Transverse colon (tissue), 4 donors: ENCODE data around the gene PPM1B. TPM values are rescaled to one million over a fixed set of nuclear protein-coding genes. Genes with fewer than 3 reads are reported as not detected.

ENCODE experiments used
- DNase-seq: peaks from one replicate; pipeline ENCODE4 v3.0.0-alpha.2; 2019
- H3K27ac ChIP-seq, 4 donors: fragments of 200-600 bp; sonication (generic); 2 replicates each; pipeline ENCODE4 v1.5.1; 2016 to 2018; ENCODE audit warnings: inconsistent platforms in 4 of 4
- H3K27me3 ChIP-seq: fragments of 200-600 bp; sonication (generic); 2 replicates; pipeline ENCODE4 v1.5.1; 2017; ENCODE audit warnings: inconsistent platforms
- H3K36me3 ChIP-seq, 4 donors: fragments of 200-600 bp; sonication (generic); 2 replicates each; pipeline ENCODE4 v1.5.1; 2017 to 2019; ENCODE audit warnings: inconsistent platforms in 4 of 4
- H3K4me1 ChIP-seq, 4 donors: fragments of 200-600 bp; sonication (generic); 2 replicates each; pipeline ENCODE4 v1.5.1; 2017 to 2020; ENCODE audit warnings: inconsistent platforms in 4 of 4
- H3K4me3 ChIP-seq, 4 donors: fragments of 200-600 bp; sonication (generic); 1 replicate in 1 of 4; 2 replicates in 3 of 4; pipeline versions ENCODE4 v1.5.1 to v1.6.1; 2017 to 2019; ENCODE audit warnings: inconsistent platforms in 4 of 4
- H3K9me3 ChIP-seq, 2 donors: fragments of 200-600 bp; sonication (generic); 2 replicates each; pipeline ENCODE4 v1.5.1; 2017 to 2019; ENCODE audit warnings: inconsistent platforms in 2 of 2
- CTCF ChIP-seq, 5 experiments: fragments of 200-600 bp in 3 of 5; fragments of 450-650 bp in 2 of 5; sonication (generic) in 3 of 5; IDR thresholded peaks; 1 replicate in 2 of 5; 2 replicates in 3 of 5; pipeline ENCODE4 v1.5.1; 2016 to 2017; ENCODE audit warnings: antibody characterized with exemption in 5 of 5, inconsistent platforms in 3 of 5, mild to moderate bottlenecking in 2 of 5, moderate library complexity in 1 of 5
- EP300 ChIP-seq: sonication (generic); formaldehyde crosslinking; IDR thresholded peaks from one replicate; pipeline ENCODE4 v1.6.1; 2017; ENCODE audit warnings: antibody characterized with exemption, low read depth
- POLR2A ChIP-seq: fragments of 450-650 bp; IDR thresholded peaks from one replicate; pipeline ENCODE4 v1.6.1; 2016; ENCODE audit warnings: antibody characterized with exemption, mild to moderate bottlenecking, moderate library complexity
- POLR2AphosphoS5 ChIP-seq, 3 donors: sonication (generic); formaldehyde crosslinking; IDR thresholded peaks; one replicate each; pipeline ENCODE4 v1.6.1; 2016; ENCODE audit warnings: antibody characterized with exemption in 3 of 3
- WGBS, 2 donors: methylation state at CpG; one replicate each; pipeline ENCODE4 v1.1.5; 2018; ENCODE audit warnings: low coverage in 1 of 2; 5-methylcytosine and 5-hydroxymethylcytosine counted together
- in situ Hi-C, 4 donors: fragments of 200-750 bp; cut with MboI; loops; one replicate each; pipeline versions ENCODE4 v1.15.0 to v1.15.1; 2017; ENCODE audit warnings: low sequenced_read_pairs in 3 of 4, low pct_ligation_motif_present in 1 of 4, low pct_unique_long_range_greater_than_20kb in 1 of 4
- intact Hi-C: fragments of 100-400 bp; cut with DNase I; formaldehyde crosslinking; loops from one replicate; pipeline ENCODE4 v1.15.1; 2023; ENCODE audit warnings: low total_unique reads
- total RNA-seq, 4 donors: library from RNA; depleted of rRNA; stranded (reverse); fragments of >200 nt; gene quantifications; one replicate each; pipeline ENCODE4 v1.1.0, GENCODE V29; 2016

The PPM1B gene
- total RNA-seq, 4 donors from 2014 or later, result 23.7 to 108 (median 67.0) TPM

GRCh38 chr2:44155666-44156446, 12.8 kb upstream of the PPM1B start:
- no peak for DNase-seq
- 88 to 93% methylated on average over 5 of the region's 5 CpGs for WGBS, 2 donors
- intact Hi-C loops (no loop called here), in situ Hi-C loops (no loop called here)
- H3K9me3 ChIP-seq, result no peaks in the 10 kb centered on the region
- H3K27me3 ChIP-seq, result no peaks in the 10 kb centered on the region
- no peaks in the 10 kb centered on the region for H3K4me1 ChIP-seq
- no peak overlapping the region for H3K27ac ChIP-seq
- no peak overlapping the region for H3K4me3 ChIP-seq
- H3K36me3 ChIP-seq, result no peaks in the 10 kb centered on the region
- no peak for TF ChIP-seq POLR2AphosphoS5 (IDR thresholded peaks at IDR 0.05)
- no peak for TF ChIP-seq EP300
- TF ChIP-seq POLR2A, result no peak
- no peak for TF ChIP-seq CTCF (IDR thresholded peaks at IDR 0.05)

GRCh38 chr2:44163777-44164176, 4.9 kb upstream of the PPM1B start:
- DNase-seq, result no peak
- intact Hi-C loops, result loop anchor here (10.0 kb wide), 1 partner anchor 1309 kb away; no protein-coding TSS in a partner anchor
- Histone ChIP-seq H3K9me3 (peaks cover 0 to 3% of the 10 kb centered on the region in 2 donors), H3K27me3 (no peaks in the 10 kb centered on the region), H3K36me3 (no peaks in the 10 kb centered on the region), H3K27ac (no peak overlapping the region), H3K4me1 (peaks cover 0 to 4% (median 0%) of the 10 kb centered on the region in 4 donors), H3K4me3 (no peak overlapping the region)
- WGBS, 2 donors, result 72 to 75% methylated on average over 2 of the region's 2 CpGs
- in situ Hi-C loops, result no loop called here
- no peak for TF ChIP-seq POLR2AphosphoS5 (IDR thresholded peaks at IDR 0.05)
- TF ChIP-seq CTCF (IDR thresholded peaks at IDR 0.05), result no peak
- no peak for TF ChIP-seq POLR2A
- TF ChIP-seq EP300, result no peak

GRCh38 chr2:44164617-44165016, 4.1 kb upstream of the PPM1B start:
- H3K27me3 ChIP-seq, result no peaks in the 10 kb centered on the region
- intact Hi-C loops, result loop anchor here (10.0 kb wide), 1 partner anchor 1310 kb away; no protein-coding TSS in a partner anchor
- peaks cover 0 to 3% of the 10 kb centered on the region in 2 donors for H3K9me3 ChIP-seq
- H3K27ac ChIP-seq, result no peak overlapping the region
- no peak for DNase-seq
- no peak overlapping the region for H3K4me3 ChIP-seq
- peaks cover 0 to 4% (median 0%) of the 10 kb centered on the region in 4 donors for H3K4me1 ChIP-seq
- WGBS, 2 donors, result 99 to 100% methylated on average over 2 to 3 of the region's 3 CpGs
- H3K36me3 ChIP-seq, result no peaks in the 10 kb centered on the region
- no peak for TF ChIP-seq CTCF (IDR thresholded peaks at IDR 0.05)
- in situ Hi-C loops, result no loop called here

GRCh38 chr2:44166096-44166495, 2.6 kb upstream of the PPM1B start:
- H3K27ac ChIP-seq, result no peak overlapping the region
- no peak overlapping the region for H3K4me3 ChIP-seq
- in situ Hi-C loops (no loop called here), intact Hi-C loops (loop anchor here (10.0 kb wide), 1 partner anchor 1311 kb away; no protein-coding TSS in a partner anchor)
- TF ChIP-seq POLR2A, result no peak
- TF ChIP-seq EP300, result no peak
- TF ChIP-seq CTCF (IDR thresholded peaks at IDR 0.05), result no peak
- TF ChIP-seq POLR2AphosphoS5 (IDR thresholded peaks at IDR 0.05), result no peak
- peaks cover 0 to 3% of the 10 kb centered on the region in 2 donors for H3K9me3 ChIP-seq
- 73 to 88% methylated on average over 5 to 23 of the region's 23 CpGs for WGBS, 2 donors
- no peaks in the 10 kb centered on the region for H3K27me3 ChIP-seq
- peaks cover 0 to 14% (median 10%) of the 10 kb centered on the region in 4 donors for H3K4me1 ChIP-seq
- H3K36me3 ChIP-seq, result no peaks in the 10 kb centered on the region
- no peak for DNase-seq
